ENCODE measurements around the gene ORC5.
A peak's percentile ranks its signal among the peaks of the same experiment; 100 is the strongest.

ORC5 gene

GRCh38 chr7:104096683-104097082 lies 111.1 kb downstream of the ORC5 start:
- TF ChIP-seq CTCF (IDR thresholded peaks at IDR 0.05): peak; percentile 40; the same call in 1 of the 2 replicates

GRCh38 chr7:104093127-104093526 lies 114.7 kb downstream of the ORC5 start:
- no peak for TF ChIP-seq CTCF (IDR thresholded peaks at IDR 0.05)

GRCh38 chr7:104091242-104091641 lies 116.6 kb downstream of the ORC5 start:
- no peak for TF ChIP-seq CTCF (IDR thresholded peaks at IDR 0.05)

- no peak for TF ChIP-seq CTCF (IDR thresholded peaks at IDR 0.05)
Measured at GRCh38 chr7:104089612-104090011, 118.2 kb downstream of the ORC5 start.

GRCh38 chr7:104089061-104089460 lies 118.8 kb downstream of the ORC5 start:
- TF ChIP-seq CTCF (IDR thresholded peaks at IDR 0.05): no peak

Data from LNCAP (cell line).